Measurements from ENCODE around the gene BABAM2. TPM values are rescaled to one million over a fixed set of nuclear protein-coding genes. Genes with fewer than 3 reads are reported as not detected.

The BABAM2 gene
- total and polyA plus RNA-seq, 2 of the 4 experiments (the other 2 are of a cell fraction) = 20.9 to 23.1 TPM

GRCh38 chr2:27893006-27893405 lies 2.5 kb downstream of the BABAM2 start:
- Histone ChIP-seq H3K14ac (replicated peaks; ENCODE audit: low read depth, low read length) (no peak overlapping the region), H3K9ac (ENCODE audit: low read depth, low read length) (no peak overlapping the region), H3K9me3 (ENCODE audit: control insufficient read depth, insufficient read depth, low read length) (no peaks in the 10 kb centered on the region), H4K8ac (ENCODE audit: low read depth in 2 of 2, low read length in 2 of 2) (no peak overlapping the region), H3K4me3 (ENCODE audit: insufficient read depth, low read depth, low read length) (no peak overlapping the region), H3K27me3 (ENCODE audit: control insufficient read depth, insufficient read depth, low read length) (no peaks in the 10 kb centered on the region), H4K5ac (ENCODE audit: low read depth, low read length) (no peak overlapping the region), H3K9me1 (ENCODE audit: insufficient read depth, low read length) (peaks cover 8% of the 10 kb centered on the region), H2BK120ac (ENCODE audit: low read depth, low read length) (no peak overlapping the region), H3K27ac (ENCODE audit: insufficient read depth, low read length) (no peak overlapping the region), H3K56ac (ENCODE audit: extremely low read depth, insufficient read depth, low read length) (no peak overlapping the region), H2AK5ac (ENCODE audit: low read depth, low read length) (no peak overlapping the region), H2BK15ac (ENCODE audit: low read depth, low read length) (no peak overlapping the region), H4K91ac (ENCODE audit: insufficient read depth, low read depth, low read length) (no peak overlapping the region), H4K20me1 (ENCODE audit: insufficient read depth, low read length) (no peaks in the 10 kb centered on the region), H3K4me2 (ENCODE audit: low read depth, low read length) (no peak overlapping the region), H2BK20ac (ENCODE audit: low read depth, low read length) (no peak overlapping the region), H3K4ac (ENCODE audit: low read depth, low read length) (no peak overlapping the region), H3K36me3 (ENCODE audit: control insufficient read depth, insufficient read depth, low read length) (peaks cover 11% of the 10 kb centered on the region), H2AFZ (replicated peaks; ENCODE audit: low read length, poor library complexity) (no peak overlapping the region), H3K18ac (ENCODE audit: low read depth, low read length) (no peak overlapping the region), H3K79me1 (ENCODE audit: low read depth in 1 of 2, low read length in 2 of 2) (peaks cover 14 to 38% of the 10 kb centered on the region in 2 experiments; a peak in 3 of 4 replicates), H2AK9ac (replicated peaks; ENCODE audit: low read depth, low read length, poor library complexity) (no peak overlapping the region), H3K23ac (ENCODE audit: low read depth, low read length) (no peak overlapping the region), H2BK5ac (ENCODE audit: low read depth, low read length, poor library complexity, severe bottlenecking) (no peak overlapping the region), H3K4me1 (ENCODE audit: control insufficient read depth, insufficient read depth, low read length) (peaks cover 2% of the 10 kb centered on the region; the same call in 1 of the 2 replicates)
- dilution Hi-C loops (cut with HindIII; ENCODE audit: low sequenced_read_pairs, unreplicated experiment) = no loop called here
- intact Hi-C loops (cut with micrococcal nuclease) = no loop called here
- in situ Hi-C loops (cut with MboI; ENCODE audit: low sequenced_read_pairs) = no loop called here
- ChIA-PET CTCF (interaction anchor here (0.5 to 0.6 kb wide), 2 partner anchors 368 to 524 kb away, joined by 3 read pairs; no protein-coding TSS in a partner anchor), POLR2A (ENCODE audit: unreplicated experiment) (no interaction called here)
- TF ChIP-seq MAZ (IDR thresholded peaks at IDR 0.05; ENCODE audit: borderline replicate concordance, low read depth, low read length) (no peak), MXI1 (IDR thresholded peaks at IDR 0.05; ENCODE audit: borderline replicate concordance, low read depth, low read length) (no peak), BHLHE40 (IDR thresholded peaks at IDR 0.05; ENCODE audit: low read depth, low read length) (no peak)
- TF ChIP-seq, protein P1, sequence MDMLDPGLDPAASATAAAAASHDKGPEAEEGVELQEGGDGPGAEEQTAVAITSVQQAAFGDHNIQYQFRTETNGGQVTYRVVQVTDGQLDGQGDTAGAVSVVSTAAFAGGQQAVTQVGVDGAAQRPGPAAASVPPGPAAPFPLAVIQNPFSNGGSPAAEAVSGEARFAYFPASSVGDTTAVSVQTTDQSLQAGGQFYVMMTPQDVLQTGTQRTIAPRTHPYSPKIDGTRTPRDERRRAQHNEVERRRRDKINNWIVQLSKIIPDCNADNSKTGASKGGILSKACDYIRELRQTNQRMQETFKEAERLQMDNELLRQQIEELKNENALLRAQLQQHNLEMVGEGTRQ (IDR thresholded peaks at IDR 0.05; ENCODE audit: low read depth, low read length) = no peak
- TF ChIP-seq, protein P2, sequence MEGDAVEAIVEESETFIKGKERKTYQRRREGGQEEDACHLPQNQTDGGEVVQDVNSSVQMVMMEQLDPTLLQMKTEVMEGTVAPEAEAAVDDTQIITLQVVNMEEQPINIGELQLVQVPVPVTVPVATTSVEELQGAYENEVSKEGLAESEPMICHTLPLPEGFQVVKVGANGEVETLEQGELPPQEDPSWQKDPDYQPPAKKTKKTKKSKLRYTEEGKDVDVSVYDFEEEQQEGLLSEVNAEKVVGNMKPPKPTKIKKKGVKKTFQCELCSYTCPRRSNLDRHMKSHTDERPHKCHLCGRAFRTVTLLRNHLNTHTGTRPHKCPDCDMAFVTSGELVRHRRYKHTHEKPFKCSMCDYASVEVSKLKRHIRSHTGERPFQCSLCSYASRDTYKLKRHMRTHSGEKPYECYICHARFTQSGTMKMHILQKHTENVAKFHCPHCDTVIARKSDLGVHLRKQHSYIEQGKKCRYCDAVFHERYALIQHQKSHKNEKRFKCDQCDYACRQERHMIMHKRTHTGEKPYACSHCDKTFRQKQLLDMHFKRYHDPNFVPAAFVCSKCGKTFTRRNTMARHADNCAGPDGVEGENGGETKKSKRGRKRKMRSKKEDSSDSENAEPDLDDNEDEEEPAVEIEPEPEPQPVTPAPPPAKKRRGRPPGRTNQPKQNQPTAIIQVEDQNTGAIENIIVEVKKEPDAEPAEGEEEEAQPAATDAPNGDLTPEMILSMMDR (conservative IDR thresholded peaks at IDR 0.05; ENCODE audit: low read depth, low read length) = no peak
- WGBS, 2 experiments (ENCODE audit: extremely low coverage in 2 of 2, insufficient read length in 1 of 2) = no CpG with 5 or more reads among the region's 3 CpGs
- BruUV-seq (replicated peaks) = no TSS peak
- ATAC-seq (ENCODE audit: low read depth) (no peak), DNase-seq (no peak)
